ENCODE data around the gene NTRK1.
"Not testable (repeated sequence)": the region's sequence is repeated elsewhere in the genome, so short reads cannot be mapped to it uniquely, and the experiment has no call there.

NTRK1 gene

DNA sequence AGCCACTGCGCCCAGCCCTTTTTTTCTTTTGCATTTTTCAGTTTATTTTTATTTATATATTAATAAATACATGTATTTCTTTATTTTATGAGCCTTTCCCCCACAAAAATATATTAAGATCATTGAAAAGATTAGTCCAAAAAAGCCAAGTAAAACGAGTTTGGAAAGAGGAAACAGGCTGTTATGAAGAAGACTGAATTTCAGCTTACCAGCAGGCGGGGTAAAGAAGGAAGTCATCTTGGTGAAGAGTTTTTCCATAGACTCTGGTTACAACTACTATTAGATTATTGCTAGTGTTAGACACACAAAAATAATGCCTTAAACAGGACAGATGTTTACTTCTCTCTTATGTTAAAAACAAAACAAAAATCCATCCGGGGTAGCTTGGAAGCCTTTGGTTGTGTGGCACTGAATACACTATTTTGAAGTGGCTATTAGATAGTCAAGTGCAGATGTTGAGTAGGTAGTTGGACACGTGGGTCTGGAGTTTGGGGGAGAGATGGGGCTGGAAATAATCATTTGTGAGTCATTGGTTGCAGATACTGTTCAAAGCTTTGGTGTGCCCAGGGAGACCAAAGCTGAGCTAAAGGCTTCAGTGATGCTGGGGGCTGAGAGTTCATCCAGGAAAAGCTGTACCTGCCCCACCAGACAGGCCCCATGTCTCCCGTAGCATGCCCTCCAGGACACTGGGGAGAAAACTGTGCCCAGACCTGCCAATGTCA, 51.1 kb downstream of the NTRK1 start:
- no peak for DNase-seq (ENCODE audit: low read depth in 2 of 2, low spot score in 1 of 2)

- no peak for DNase-seq (ENCODE audit: low read depth in 2 of 2, low spot score in 1 of 2)
Measured at GRCh38 chr1:156912310-156912709, 51.6 kb downstream of the NTRK1 start.

- no peak for DNase-seq (ENCODE audit: low read depth in 2 of 2, low spot score in 1 of 2)
Measured at GRCh38 chr1:156912861-156913808, 52.5 kb downstream of the NTRK1 start.

- DNase-seq (ENCODE audit: low read depth in 2 of 2, low spot score in 1 of 2), result no peak
Measured at GRCh38 chr1:156913809-156914387, 53.2 kb downstream of the NTRK1 start.

DNA sequence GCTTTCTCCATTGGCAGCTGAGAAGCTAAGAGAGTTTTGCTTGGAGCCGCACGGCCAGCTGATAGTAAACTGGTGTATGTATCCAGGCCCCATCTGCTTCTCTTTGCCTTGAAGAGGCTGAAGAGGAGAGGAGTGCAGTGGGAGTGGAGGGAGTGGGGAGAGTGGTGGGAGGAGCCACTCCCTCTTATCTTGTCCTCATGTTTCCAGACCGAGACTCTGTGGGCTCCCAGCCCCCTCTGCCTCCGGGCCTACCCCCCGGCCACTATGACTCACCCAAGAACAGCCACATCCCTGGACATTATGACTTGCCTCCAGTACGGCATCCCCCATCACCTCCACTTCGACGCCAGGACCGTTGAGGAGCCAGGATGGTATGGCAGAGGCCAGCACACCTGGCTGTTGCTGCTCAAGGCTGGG, 53.8 kb downstream of the NTRK1 start:
- DNase-seq (ENCODE audit: low read depth in 2 of 2, low spot score in 1 of 2), result no peak

DNA sequence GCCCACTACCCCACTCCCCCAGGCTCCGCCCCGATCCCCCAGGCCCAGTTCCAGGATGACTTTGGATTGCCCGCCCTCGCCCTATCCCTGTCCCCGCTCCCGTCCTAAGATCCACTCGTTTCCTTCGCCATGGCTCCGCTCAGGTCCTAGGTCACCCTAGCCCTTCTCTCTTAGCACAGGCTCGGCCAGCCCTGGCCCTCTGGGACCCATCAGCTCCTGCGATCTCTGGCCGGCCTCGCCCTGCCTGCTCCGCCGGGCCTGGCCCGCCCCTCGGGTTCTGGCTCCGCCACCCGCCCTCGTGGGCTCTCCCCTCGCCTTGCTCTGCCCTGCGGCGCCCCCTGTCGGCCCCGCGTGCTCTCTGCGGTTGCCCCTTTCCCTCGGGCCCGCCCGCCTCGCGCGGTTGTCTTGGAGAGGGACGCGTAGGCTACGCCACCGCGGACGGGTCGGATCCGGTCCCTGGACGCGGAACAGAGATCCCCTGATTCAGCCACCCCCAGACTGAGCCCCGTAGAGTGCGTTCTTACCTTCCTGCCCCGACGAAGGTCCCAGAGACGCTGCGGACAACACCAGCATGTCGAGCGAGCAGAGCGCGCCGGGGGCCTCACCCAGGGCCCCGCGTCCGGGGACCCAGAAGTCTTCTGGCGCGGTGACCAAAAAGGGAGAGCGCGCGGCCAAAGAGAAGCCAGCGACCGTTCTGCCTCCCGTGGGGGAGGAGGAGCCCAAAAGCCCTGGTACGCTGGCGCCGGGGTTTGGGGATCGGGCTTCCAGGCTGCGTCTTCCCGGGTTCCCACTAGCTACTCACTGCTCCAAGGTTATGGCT, 59.8 kb downstream of the NTRK1 start, which contains the start of gene LRRC71:
LRRC71 (plus strand) TSS at position 400 of the 820 bp plus-strand sequence; CDS start at position 572, 172 bp downstream.
- peak in 1 of 2 donors; percentile 29 for DNase-seq (ENCODE audit: low read depth in 2 of 2, low spot score in 1 of 2)

GRCh38 chr1:156921053-156921529, 60.4 kb downstream of the NTRK1 start:
- DNase-seq (ENCODE audit: low read depth in 2 of 2, low spot score in 1 of 2), result no peak

DNA sequence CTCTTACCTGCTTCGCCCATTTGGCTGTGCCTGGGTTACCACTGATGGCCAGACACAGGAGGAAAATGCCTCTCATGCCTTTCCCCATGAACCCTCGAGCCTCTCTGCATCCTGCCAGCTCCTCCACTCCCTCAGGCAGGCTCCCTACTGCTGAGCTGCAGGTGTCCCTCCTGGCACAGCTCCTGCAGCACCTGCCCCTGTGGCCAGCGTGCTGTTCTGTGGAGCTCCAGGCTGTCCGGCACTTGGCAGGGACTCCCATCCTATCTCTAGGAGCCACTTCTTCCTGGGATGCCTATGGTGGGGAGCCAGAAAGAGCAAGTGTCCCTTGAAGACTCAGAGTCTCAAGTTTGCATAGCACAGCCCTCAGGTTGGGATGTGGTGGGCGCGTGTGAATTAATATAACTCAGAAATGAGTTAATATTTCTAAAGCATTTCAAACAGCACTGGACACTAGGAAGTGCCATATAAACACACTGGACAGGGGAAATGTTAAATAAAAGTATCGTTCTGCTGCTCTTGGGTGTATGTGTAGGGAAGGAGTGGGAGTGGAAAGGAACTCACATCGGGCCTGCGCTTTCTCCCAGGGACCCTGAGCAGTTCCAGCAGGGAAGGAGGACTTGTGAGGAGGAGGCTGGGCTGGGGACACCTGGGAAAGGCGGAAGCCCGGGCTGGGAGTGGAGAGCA, 62.5 kb downstream of the NTRK1 start:
- DNase-seq (ENCODE audit: low read depth in 2 of 2, low spot score in 1 of 2), result no peak

- DNase-seq (ENCODE audit: low read depth in 2 of 2, low spot score in 1 of 2), result no peak
Measured at GRCh38 chr1:156923670-156924477, 63.2 kb downstream of the NTRK1 start.

- no peak for DNase-seq (ENCODE audit: low read depth in 2 of 2, low spot score in 1 of 2)
Measured at GRCh38 chr1:156924478-156925153, 64.0 kb downstream of the NTRK1 start.

DNA sequence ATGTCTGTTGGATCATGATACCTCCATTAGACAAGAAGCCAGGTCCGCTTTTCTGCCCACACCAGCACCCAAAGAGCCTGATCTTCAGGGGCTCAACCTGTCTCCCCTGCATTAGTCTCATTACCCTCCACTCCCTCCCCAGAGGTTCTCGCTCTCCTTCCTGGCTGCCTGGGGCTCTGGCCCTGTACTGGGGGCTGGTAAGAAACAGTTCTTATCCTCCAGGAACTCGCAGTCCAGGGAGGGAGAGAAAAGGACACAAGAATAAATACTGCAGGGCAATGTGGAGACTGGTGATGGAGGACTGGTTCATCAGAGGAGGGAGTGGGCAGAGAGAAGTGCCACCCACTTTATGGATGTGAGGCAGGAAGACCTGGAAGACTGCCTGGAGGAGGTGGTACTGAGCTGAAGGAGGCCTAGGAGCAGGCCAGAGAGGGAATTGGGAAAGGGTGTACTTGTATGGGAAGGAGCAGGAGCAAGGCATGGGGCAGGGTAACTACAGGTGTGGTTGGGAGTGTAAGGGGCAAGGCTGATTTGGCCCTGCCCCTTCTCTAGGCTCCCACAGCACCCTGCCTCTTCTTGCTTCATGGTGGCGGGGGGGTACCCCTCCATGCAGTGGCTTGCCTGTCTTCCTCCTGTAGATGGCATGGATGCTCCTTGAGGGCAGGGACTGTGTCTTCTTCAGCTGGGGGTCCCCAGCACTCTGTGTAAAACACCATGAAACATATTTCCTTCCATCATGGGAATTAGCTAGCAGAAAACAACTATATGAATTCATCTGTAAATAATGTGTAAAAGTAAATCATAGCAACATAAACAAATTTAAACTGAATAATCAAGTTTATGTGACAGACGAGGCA, 64.7 kb downstream of the NTRK1 start:
- no peak for DNase-seq (ENCODE audit: low read depth in 2 of 2, low spot score in 1 of 2)

DNA sequence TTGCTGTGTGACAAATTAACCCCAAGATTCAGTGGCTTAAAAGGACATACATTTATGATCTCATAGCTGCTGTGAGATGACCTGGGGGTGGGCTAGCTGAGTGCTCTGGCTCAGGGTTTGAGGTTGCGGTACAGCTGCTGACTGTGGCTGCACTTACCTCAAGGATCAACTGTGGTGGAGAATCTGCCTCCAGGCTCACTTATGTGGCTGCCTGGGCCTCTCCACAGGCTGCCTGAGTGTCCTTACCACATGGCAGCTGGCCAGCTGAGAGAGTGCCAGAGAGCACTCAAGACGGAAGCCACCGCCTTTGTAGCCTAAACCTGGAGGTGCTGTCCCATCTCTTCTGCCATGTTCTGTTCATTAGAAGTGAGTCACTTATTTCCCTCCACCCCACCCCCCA, 65.5 kb downstream of the NTRK1 start:
- no peak for DNase-seq (ENCODE audit: low read depth in 2 of 2, low spot score in 1 of 2)

GRCh38 chr1:156926695-156927094, 66.0 kb downstream of the NTRK1 start:
- not testable (repeated sequence) for DNase-seq (ENCODE audit: low read depth in 2 of 2, low spot score in 1 of 2)

DNA sequence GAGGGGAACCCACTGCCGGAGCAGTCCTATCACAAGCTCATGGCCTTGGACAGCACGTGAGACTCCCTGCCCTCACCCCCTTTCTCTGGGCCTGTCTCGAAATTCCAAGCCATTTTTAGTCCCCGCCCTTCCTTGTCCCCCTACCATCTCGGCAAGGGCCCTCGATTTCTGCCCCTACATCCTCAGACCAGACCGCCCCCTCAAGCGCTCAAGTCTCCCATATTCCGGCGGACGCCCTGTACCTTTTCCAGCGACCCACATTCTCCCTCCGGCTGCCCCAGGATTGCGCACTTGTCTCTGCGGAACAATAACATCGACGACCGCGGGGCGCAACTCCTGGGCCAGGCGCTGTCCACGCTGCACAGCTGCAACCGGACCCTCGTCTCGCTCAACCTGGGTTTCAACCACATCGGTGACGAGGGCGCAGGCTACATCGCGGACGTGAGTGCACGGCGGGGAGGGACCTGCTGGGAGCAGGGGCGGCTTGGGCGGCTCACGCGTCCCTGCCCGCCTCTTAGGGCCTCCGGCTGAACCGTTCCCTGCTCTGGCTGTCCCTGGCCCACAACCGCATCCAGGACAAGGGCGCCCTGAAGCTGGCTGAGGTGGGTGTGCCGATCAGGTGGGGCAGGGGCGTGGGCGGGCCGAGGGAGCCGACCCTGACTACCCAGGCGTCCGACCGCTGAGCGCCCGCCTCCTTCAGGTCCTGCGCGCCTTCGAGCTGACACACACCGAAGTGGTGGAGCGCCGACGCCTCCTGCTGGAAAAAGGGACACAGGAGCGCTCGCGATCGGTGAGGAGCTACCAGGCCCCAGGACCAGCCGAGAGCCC, 66.8 kb downstream of the NTRK1 start:
- peak in 1 of 2 donors; percentile 46 for DNase-seq (ENCODE audit: low read depth in 2 of 2, low spot score in 1 of 2)

DNA sequence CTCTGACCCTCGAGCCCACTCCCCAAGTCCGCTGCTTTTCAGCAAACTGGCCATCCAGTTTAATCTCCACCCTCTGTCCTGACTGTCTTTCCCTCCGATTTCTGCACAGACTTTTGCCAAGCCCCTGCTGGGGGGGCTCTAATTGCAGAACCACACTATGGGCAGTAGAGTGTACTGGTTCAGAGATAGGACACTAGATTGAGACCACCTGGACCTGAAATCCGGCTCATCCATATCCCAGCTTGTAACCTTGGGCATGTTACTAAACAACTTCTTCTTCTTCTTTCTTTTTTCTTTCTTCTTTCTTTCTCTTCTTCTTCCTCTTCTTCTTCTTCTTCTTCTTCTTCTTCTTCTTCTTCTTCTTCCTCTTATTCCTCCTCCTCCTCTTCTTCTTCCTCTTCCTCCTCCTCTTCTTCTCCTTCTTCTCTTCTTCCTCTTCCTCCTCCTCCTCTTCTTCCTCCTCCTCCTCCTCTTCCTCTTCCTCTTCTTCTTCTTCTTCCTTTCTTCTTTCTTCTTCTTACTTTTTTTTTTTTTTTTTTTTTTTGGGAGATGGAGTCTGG, 67.5 kb downstream of the NTRK1 start:
- no peak for DNase-seq (ENCODE audit: low read depth in 2 of 2, low spot score in 1 of 2)

- DNase-seq (ENCODE audit: low read depth in 2 of 2, low spot score in 1 of 2), result no peak
Measured at GRCh38 chr1:156929596-156930238, 69.1 kb downstream of the NTRK1 start.

Measured in stimulated activated CD8-positive, alpha-beta memory T cell treated with anti-CD3 and anti-CD28 coated beads, Interleukin-4, amount 100 ng/mL, for 1 hour (primary cell).